ENCODE measurements around the gene MT1G. TPM values are rescaled to one million over a fixed set of nuclear protein-coding genes. Genes with fewer than 3 reads are reported as not detected.
"Not testable (repeated sequence)": the region's sequence is repeated elsewhere in the genome, so short reads cannot be mapped to it uniquely, and the experiment has no call there.

Gene MT1G
- total RNA-seq, 2 donors from 2014 or later = 3.4 TPM; not detected in 1

DNA sequence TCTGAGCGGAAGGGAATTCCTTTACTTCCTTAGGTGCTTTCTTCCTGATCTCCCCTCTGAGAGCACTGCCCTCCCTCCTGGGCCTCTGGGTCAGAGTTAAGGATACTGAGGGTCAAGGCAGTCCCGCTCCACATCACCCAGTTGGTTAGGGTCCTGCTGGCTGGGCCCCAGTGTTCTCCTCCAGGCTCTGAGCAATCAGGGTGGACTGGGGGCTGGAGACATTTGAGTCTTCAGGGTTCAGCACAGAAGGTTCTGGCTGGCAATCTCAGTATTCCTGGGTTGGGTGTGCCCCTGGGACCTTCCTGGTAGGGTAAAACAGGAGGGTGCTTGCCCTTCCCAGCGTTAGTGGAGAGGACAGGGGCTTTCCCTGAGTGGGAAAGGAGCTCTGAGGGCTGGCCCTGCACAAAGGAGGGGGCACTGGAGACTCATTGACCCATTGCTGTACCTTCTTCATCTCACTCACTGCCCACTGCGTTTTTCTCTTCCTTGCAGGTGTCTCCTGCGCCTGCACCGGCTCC, 35.0 kb downstream of the MT1G start:
- no peak for DNase-seq (ENCODE audit: low spot score in 2 of 2)
- no peaks in the 10 kb centered on the region for H3K9me3 Mint-ChIP-seq
- H3K36me3 Mint-ChIP-seq = peaks cover 5 to 17% of the 10 kb centered on the region in 2 donors
- H3K27ac Mint-ChIP-seq = no peak overlapping the region
- no peak for ATAC-seq

DNA sequence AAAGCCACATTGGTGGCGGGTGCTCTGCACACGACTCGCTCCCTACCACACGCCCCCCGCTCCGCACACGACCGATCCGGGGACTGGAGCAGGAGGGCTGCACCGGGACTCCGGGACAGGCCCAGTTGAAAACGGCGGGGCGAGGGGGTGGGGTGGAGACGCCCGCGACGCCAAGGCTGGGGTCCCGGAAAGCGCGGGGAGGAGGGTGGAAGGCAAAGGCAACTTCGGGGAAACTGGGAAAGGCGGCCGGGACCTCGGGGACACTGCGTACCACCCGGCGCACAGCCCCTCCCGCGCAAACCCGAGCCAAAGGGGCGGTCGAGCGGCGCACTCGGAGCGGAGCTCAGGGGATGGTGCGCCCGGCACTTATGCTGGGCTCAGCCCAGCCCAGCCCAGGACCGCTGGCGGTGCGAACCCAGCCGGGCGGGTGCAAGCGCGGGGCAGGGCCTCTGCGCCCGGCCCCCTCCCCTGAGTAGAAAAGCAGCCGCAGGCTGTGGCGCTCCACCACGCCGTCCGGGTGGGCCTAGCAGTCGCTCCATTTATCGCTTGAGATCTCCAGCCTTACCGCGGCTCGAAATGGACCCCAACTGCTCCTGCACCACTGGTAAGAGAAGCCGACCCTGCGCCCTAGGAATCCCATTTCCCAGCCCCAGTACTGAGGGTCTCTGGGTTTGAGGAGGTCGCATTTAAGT, 35.6 kb downstream of the MT1G start, which contains the start of gene MT1M:
Gene MT1M (plus strand): TSS at position 504 of the 692 bp plus-strand sequence. CDS start 73 bp downstream, at position 577.
- H3K27ac Mint-ChIP-seq = no peak within 1 kb of the TSS
- H3K36me3 Mint-ChIP-seq = peaks cover 5 to 14% of the 10 kb centered on the region in 2 donors
- DNase-seq (ENCODE audit: low spot score in 2 of 2) = no peak
- no peaks in the 10 kb centered on the region for H3K9me3 Mint-ChIP-seq
- peak in 1 of 2 donors; percentile 67 for ATAC-seq

GRCh38 chr16:56631832-56632155, 36.1 kb downstream of the MT1G start:
- Mint-ChIP-seq H3K36me3 (peaks cover 5 to 14% of the 10 kb centered on the region in 2 donors), H3K9me3 (no peaks in the 10 kb centered on the region), H3K27ac (no peak overlapping the region)
- DNase-seq (ENCODE audit: low spot score in 2 of 2) (no peak), ATAC-seq (no peak)

GRCh38 chr16:56631197-56631596, 36.7 kb downstream of the MT1G start:
- Mint-ChIP-seq H3K27ac (no peak overlapping the region), H3K36me3 (peaks cover 5 to 14% of the 10 kb centered on the region in 2 donors), H3K9me3 (no peaks in the 10 kb centered on the region)
- DNase-seq (ENCODE audit: low spot score in 2 of 2) (no peak), ATAC-seq (no peak)

DNA sequence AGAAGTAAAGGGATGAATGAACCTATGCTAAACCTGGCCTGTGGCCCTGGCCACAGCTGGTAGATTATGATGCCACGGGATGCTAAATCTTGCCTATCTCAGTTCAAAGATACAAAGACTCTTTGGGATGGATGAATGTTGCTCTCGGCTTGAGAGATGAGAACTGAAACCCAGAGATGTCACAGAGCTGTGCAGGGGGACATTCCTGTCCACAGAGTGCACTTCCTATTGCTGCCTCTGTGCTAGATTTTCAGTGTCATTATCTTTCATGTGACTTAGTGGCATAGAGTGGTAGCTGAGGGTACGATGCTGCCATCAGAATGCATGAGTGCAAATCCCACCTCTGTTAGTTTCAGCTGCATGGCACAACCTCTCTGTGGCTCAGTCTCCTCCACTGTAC, 37.7 kb downstream of the MT1G start:
- H3K9me3 Mint-ChIP-seq = no peaks in the 10 kb centered on the region
- H3K27ac Mint-ChIP-seq = no peak overlapping the region
- ATAC-seq (peak in 1 of 2 donors; percentile 25), DNase-seq (ENCODE audit: low spot score in 2 of 2) (no peak)
- peaks cover 5 to 20% of the 10 kb centered on the region in 2 donors for H3K36me3 Mint-ChIP-seq

DNA sequence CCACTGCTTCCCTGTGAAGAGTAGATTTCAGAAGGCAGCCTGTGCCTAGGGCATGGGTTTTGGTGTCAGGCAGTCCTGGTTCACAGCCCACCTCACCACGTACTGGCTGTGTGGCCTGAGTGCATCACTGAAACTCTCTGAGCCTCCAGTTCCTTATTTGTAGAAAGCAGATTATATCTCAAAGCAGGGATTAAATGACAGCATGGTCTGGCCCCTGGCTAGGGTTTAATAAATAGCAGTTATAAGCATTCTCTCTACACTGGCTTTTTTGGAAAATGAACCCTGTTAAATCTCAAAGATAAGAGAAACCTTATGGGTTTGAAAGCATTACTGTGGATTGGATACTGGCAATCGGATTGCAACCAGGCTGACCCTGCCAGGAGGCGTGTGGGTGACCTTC, 38.3 kb downstream of the MT1G start:
- Mint-ChIP-seq H3K9me3 (no peaks in the 10 kb centered on the region), H3K36me3 (peaks cover 0 to 19% of the 10 kb centered on the region in 2 donors), H3K27ac (no peak overlapping the region)
- ATAC-seq = no peak
- no peak for DNase-seq (ENCODE audit: low spot score in 2 of 2)

- H3K36me3 Mint-ChIP-seq = peaks cover 0 to 14% of the 10 kb centered on the region in 2 donors
- DNase-seq (ENCODE audit: low spot score in 2 of 2) = no peak
- ATAC-seq = no peak
- H3K9me3 Mint-ChIP-seq = no peaks in the 10 kb centered on the region
- H3K27ac Mint-ChIP-seq = no peak overlapping the region
These were observed 39.1 kb downstream of the MT1G start for GRCh38 chr16:56628486-56629350.

- Mint-ChIP-seq H3K9me3 (no peaks in the 10 kb centered on the region), H3K36me3 (peaks cover 0 to 11% of the 10 kb centered on the region in 2 donors), H3K27ac (no peak overlapping the region)
- no peak for ATAC-seq
- DNase-seq (ENCODE audit: low spot score in 2 of 2) = no peak
These were observed 41.2 kb downstream of the MT1G start for GRCh38 chr16:56626685-56627084.

GRCh38 chr16:56625943-56626654, 41.8 kb downstream of the MT1G start:
- H3K27ac Mint-ChIP-seq = no peak overlapping the region
- H3K9me3 Mint-ChIP-seq = no peaks in the 10 kb centered on the region
- no peak for DNase-seq (ENCODE audit: low spot score in 2 of 2)
- H3K36me3 Mint-ChIP-seq = peaks cover 0 to 11% of the 10 kb centered on the region in 2 donors
- ATAC-seq = peak; percentile 27 to 67

DNA sequence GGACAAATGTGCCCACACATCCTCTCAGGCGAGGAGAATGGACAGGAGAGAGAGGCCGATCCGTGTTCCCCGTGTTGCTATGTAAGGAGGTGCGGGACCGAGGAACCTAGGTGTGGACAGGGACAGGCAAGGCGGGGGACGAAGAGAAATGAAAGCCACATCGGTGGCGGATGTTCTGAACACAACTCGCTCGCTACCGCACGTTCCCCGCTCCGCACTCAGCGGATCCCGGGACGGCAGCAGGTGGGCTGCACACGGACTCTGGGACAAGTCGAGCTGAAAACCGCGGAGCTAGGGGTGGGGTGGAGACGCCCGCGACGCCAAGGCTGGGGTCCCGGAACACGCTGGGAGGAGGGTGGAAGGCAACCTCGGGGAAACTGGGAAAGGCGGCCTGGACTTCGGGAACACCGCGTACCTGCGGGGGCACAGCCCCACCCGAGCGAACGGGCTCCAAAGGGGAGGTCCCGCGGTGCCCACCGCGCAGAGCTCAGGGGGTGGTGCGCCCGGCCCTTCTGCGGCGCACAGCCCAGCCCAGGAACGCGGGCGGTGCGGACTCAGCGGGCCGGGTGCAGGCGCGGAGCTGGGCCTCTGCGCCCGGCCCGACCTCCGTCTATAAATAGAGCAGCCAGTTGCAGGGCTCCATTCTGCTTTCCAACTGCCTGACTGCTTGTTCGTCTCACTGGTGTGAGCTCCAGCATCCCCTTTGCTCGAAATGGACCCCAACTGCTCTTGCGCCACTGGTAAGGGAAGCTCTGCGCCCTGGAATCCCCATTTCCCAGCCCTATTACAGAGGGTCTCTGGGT, 42.5 kb downstream of the MT1G start, which contains the start of gene MT1E:
Gene MT1E (plus strand): TSS at position 642 of the 803 bp plus-strand sequence. CDS start 71 bp downstream, at position 713.
- Mint-ChIP-seq H3K36me3 (peaks cover 0 to 11% of the 10 kb centered on the region in 2 donors), H3K27ac (peak within 1 kb of the TSS in 1 of 2 donors; percentile 54), H3K9me3 (no peaks in the 10 kb centered on the region)
- ATAC-seq (peak; percentile 76 to 92), DNase-seq (ENCODE audit: low spot score in 2 of 2) (peak in 1 of 2 donors; percentile 55)

DNA sequence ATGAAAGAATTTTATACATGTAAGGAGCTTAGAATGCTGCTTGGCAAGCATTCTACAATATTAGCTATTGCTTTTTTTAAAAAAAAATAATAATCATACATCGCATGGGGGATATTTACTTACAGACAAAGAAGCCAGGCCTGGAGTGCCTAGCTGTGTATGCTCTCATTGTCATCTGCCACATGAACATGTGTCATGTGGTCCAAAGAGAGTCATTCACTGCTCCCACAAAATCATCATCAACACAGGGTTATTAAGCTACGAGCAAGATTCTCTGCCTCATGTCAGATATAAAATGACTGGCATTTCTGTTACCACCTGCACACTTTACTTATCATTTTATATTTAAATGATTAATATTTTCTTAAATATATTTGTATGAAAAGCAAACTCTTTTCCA, 44.2 kb downstream of the MT1G start:
- no peak for ATAC-seq
- H3K36me3 Mint-ChIP-seq = peaks cover 0 to 11% of the 10 kb centered on the region in 2 donors
- DNase-seq (ENCODE audit: low spot score in 2 of 2) = no peak
- no peak overlapping the region for H3K27ac Mint-ChIP-seq
- H3K9me3 Mint-ChIP-seq = no peaks in the 10 kb centered on the region

- not testable (repeated sequence) for H3K27ac Mint-ChIP-seq; H3K9me3 Mint-ChIP-seq; ATAC-seq; DNase-seq (ENCODE audit: low spot score in 2 of 2)
- peaks cover 0 to 11% of the 10 kb centered on the region in 2 donors for H3K36me3 Mint-ChIP-seq
These were observed 44.7 kb downstream of the MT1G start for GRCh38 chr16:56623184-56623583.

- not testable (repeated sequence) for ATAC-seq
These were observed 46.0 kb downstream of the MT1G start for GRCh38 chr16:56621665-56622445.

GRCh38 chr16:56620339-56620897, 47.4 kb downstream of the MT1G start:
- H3K9me3 Mint-ChIP-seq = no peaks in the 10 kb centered on the region

More at GRCh38 chr16:56621665-56622445, 46.0 kb downstream of the MT1G start:
- H3K36me3 Mint-ChIP-seq = peaks cover 0 to 11% of the 10 kb centered on the region in 2 donors
- not testable (repeated sequence) for H3K9me3 Mint-ChIP-seq; DNase-seq (ENCODE audit: low spot score in 2 of 2); H3K27ac Mint-ChIP-seq

DNA sequence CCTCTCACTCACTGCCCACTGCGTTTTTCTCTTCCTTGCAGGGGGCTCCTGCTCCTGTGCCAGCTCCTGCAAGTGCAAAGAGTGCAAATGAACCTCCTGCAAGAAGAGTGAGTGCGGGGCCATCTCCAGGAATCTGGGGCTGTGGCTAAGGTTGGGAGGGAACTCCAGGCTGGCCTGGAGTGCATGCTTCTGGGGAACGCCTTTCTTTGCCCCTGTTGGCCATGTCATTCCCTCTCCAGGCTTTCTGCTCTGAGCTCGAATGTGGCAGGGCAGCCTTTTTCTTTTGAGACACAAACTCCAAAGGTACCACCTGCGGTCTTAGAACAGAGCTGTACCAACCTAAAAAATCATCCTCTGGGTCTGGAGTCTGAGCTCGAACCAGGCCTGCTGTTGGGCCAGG, 49.7 kb downstream of the MT1G start:
- ATAC-seq (no peak), DNase-seq (ENCODE audit: low spot score in 2 of 2) (no peak)

More at GRCh38 chr16:56620339-56620897, 47.4 kb downstream of the MT1G start:
- DNase-seq (ENCODE audit: low spot score in 2 of 2) (no peak), ATAC-seq (no peak)
- Mint-ChIP-seq H3K27ac (no peak overlapping the region), H3K36me3 (peaks cover 0 to 6% of the 10 kb centered on the region in 2 donors)

More for the DNA sequence above, 49.7 kb downstream of the MT1G start:
- peaks cover 0 to 5% of the 10 kb centered on the region in 2 donors for H3K36me3 Mint-ChIP-seq
- H3K27ac Mint-ChIP-seq = no peak overlapping the region
- peaks cover 0 to 7% of the 10 kb centered on the region in 2 donors for H3K9me3 Mint-ChIP-seq
